Adipose tissue (tissue), 3 donors: Measurements from ENCODE around the gene SLC9A4. TPM values are rescaled to one million over a fixed set of nuclear protein-coding genes. Genes with fewer than 3 reads are reported as not detected.

Source experiments
- H3K27ac ChIP-seq: one replicate; pipeline ENCODE4 v1.5.1; 2013; ENCODE audit warnings: low read depth, low read length
- WGBS, 3 donors: extraction: QIAGEN DNeasy Blood & Tissue Kit; methylation state at CpG; one replicate each; pipeline ENCODE4 v1.1.7; 2013; 5-methylcytosine and 5-hydroxymethylcytosine counted together
- polyA plus RNA-seq, 3 donors: library from polyadenylated mRNA; stranded (reverse); fragments of 200-250 nt; gene quantifications; one replicate each; pipeline ENCODE4 v1.2.3, GENCODE V29; 2013
- donor health status: healthy with polysubstance abuse.
- donor health status: Bipolar disorder and iron deficiency.
- donor health status: healthy.

The SLC9A4 gene
- polyA plus RNA-seq, 3 donors: 0.01 to 1.8 (median 0.11) TPM

DNA sequence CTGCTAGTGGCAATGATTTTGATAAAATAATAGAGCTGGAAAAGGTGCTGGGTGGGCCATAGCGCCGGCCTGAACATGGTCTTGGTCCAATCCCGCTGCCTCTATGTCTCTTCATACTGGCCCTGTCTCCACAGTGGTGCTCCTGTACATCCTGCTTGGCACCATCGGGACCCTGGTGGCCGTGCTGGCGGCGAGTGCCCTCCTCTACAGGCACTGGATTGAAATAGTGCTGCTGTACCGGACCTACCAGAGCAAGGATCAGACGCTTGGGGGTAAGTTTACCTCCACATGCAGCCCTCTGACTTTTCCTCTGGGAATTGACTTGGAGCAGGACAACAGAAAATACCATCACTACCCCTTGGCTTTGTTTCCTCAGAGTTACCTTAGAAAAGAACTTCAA is 26.1 kb upstream of the SLC9A4 start:
- H3K27ac ChIP-seq: no peak overlapping the region
- WGBS, 3 donors: 87 to 95% (median 91%) methylated on average over 9 of the region's 9 CpGs

DNA sequence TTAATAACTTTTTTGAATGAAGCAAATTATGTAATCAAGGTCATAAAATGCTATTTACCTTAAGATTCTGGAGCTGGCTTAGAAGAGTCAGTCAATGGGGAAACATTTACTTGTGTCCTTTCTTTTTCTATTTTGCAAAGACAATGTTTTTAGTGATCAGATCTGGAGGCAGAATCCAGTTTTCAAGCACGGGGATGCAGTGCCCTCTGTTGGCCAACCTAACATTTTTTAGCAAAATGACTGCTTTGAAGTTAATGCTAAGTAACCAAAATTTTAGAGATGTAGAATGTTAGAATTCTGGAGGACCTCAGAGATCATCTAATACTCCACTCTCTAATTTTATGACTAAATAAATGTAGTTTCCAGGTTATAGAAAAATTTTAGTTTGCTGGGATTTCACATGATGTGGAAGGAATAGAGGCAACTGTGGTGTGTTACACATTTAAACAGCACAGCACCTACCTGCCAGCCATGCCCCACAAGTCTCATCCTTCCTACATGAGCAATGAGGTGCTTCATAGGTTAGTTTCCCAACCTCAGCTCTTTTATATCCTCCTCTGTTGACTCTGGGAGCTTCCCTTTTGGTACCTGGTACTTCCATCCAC is 23.6 kb upstream of the SLC9A4 start:
- 0 to 2% (median 0%) methylated on average over 1 of the region's 1 CpG for WGBS, 3 donors
- no peak overlapping the region for H3K27ac ChIP-seq

DNA sequence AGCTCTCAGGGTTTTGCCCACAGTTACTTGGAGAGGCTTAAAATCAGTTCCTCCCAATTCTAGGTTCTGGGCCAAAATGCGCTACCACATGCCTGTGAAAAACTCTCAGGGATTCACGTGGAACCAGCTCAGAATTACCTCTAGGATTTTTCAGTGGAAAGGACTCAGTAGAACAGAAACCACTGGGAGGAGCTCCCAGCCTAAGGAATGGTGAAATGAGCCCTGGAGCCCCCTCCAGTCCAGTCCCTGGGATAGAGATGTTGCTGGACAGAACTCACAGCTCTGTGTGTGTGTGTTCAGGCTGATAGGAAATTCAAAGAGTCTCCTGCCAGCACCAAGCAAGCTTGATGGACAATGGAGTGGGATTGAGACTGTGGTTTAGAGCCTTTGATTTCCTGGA is 21.1 kb upstream of the SLC9A4 start:
- H3K27ac ChIP-seq: no peak overlapping the region
- 75 to 81% (median 78%) methylated on average over 2 of the region's 2 CpGs for whole genome bisulfite sequencing, 3 donors

DNA sequence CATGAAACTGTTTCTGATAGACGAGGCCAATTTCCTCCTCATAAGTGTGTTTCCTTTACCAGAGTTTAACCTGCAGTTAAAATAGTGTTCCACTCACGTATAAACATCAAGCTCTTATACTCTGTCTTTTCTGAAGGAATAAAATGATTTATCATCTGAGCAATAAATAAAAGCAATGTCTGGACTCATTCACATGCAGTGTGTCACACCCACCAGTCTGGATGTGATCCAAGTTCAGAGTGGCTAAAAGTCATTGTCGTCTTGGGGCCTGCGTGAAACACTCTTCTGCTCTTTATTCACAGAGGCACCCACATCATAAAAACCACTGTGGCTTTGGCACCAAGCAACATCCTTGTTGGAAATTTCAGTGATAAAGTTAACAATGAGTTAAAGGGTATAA is 19.5 kb upstream of the SLC9A4 start:
- H3K27ac ChIP-seq: no peak overlapping the region
- 42 to 66% (median 48%) methylated on average over 4 of the region's 4 CpGs for WGBS, 3 donors

DNA sequence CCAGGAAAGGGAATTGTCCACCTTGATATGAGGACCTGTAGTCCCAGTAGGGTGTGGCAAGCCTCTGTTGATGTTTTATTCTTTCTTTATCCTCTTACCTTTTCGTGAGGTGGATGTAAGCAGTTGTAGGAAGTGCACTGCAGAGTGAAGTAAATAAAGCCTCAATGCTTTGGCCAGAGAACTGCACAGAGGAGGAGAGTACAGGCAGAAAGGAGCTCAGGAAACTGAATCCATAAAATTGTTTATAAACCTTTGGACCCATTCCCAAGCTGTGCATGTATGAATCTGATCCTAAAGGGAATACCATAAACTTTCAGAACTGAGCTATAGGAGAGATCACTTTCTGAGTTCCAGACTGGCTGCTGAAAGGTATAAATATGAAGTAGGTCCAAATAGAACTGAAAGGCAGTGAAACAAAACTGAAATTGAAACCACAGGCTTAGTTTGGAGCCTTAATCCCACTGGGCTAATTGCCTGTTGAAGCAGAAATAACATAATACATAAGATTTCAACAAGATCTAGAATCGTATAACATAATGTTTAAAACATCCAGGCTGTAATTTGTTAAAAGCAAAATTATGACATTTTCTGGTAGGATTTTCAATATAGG is 17.9 kb upstream of the SLC9A4 start:
- no peak overlapping the region for H3K27ac ChIP-seq
- 72 to 76% (median 76%) methylated on average over 2 of the region's 2 CpGs for WGBS, 3 donors

DNA sequence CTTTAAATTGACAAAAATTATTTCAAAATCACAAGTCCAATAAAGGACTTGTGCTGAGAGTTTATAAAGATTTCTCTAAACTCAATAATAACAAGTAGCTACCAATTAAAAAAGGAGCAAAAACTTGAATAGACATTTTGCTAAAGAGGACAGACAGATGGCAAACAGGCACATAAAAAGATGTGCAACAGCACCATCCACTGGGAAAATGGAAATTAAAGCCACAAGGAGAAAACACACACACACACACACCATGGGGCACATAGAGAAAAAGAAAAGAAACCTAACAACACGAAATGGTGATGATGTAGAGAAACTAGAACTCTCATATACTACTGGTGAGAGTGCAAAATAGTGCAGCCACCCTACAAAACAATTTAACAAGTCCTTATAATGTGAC is 12.6 kb upstream of the SLC9A4 start:
- H3K27ac ChIP-seq: no peak overlapping the region
- WGBS, 3 donors: 76 to 94% (median 80%) methylated on average over 1 of the region's 1 CpG

DNA sequence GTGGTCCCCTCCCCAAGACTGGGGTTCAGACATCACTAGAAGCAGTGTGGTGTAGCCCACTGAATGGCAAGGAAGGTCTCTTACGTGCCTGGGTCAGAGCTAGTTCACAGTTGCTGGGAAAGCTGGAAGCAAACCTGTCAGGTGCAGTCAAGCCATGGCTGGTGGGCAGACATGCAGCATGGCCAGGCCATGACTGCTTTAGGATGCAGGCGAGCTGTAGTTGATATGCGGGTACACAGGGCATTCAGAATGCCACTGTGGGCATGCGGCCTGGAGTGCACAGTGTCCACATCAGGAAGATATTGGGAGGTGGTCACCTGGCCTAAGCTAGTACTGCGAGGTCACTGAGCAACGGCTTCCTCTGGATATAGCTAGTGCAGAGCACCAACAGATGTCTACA is 11.8 kb upstream of the SLC9A4 start:
- H3K27ac ChIP-seq: no peak overlapping the region
- WGBS, 3 donors: 79 to 91% (median 90%) methylated on average over 6 of the region's 6 CpGs

DNA sequence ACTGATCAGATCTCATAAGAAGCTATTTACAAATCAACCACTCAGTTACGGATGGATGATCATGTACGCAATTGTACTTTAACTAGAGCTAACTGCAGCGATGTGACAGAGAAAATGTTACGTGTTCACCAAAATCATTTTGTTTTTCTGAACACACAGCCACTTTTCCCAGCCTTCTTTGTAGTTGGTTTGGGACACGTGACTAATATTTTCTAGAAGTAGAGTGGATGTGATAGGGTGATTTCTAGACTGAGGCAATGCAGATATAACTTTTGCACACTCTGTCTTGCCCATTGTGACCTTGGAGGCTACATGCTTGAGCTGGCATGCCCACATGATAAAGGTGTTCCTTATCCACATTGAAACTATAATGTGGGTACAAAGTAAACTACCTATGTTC is 9.9 kb upstream of the SLC9A4 start:
- no peak overlapping the region for H3K27ac ChIP-seq
- WGBS, 3 donors: 86 to 93% (median 89%) methylated on average over 5 of the region's 5 CpGs

DNA sequence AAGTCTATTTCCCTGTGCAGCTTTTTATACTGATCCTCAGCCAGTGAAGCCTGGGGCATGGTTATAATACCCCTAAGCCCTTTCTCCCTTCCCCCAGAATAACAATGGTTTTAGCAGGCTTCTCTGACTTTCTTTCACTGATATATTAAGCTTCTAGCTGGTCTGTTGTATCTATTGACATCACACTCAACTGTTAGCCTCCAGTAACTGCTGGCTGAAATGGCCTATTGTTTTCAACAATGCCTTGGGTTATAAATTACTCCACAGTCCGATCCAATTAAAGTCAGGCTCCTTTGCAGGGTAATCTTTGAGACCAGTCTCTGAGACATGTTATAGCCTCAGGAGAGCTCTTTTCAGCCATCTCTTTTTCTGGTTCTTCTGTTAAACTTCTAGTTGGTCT is 2.9 kb upstream of the SLC9A4 start:
- no peak overlapping the region for H3K27ac ChIP-seq
- 73 to 86% (median 77%) methylated on average over 1 of the region's 1 CpG for WGBS, 3 donors

DNA sequence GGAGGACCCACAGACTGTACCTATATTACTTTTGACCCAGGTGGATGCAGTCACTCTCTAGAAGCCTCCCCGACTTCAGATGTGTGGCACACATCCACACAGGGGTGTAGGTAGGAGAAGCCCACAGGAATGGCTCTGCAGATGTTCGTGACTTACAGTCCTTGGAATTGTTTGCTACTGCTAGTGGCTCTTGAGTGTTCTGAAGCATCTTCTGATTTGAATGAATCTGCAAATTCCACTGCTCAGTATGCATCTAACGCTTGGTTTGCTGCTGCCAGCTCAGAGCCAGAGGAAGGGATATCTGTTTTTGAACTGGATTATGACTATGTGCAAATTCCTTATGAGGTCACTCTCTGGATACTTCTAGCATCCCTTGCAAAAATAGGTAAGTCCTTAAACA is 605 bp downstream of the SLC9A4 start:
- H3K27ac ChIP-seq: no peak overlapping the region
- 77 to 78% (median 78%) methylated on average over 3 of the region's 3 CpGs for WGBS, 3 donors

DNA sequence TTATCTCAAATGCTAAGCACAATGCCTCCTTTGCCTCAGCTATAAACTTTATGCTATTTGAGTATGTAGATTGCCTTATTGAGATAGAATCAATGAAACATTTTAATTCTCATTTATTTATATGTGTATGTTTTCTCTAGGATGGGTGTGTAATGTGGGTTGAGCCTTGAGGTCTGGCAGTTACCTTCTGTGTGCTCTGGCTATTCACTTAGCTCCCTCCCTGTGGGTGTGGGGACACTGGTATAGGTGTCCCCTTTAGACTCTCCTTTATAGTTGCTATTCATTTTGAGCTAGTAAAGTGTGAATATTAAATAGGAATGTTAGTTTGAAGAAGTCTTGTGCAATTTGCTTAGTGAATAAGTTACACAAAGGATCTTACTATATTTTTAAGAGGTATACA is 1.8 kb downstream of the SLC9A4 start:
- no peak overlapping the region for H3K27ac ChIP-seq

DNA sequence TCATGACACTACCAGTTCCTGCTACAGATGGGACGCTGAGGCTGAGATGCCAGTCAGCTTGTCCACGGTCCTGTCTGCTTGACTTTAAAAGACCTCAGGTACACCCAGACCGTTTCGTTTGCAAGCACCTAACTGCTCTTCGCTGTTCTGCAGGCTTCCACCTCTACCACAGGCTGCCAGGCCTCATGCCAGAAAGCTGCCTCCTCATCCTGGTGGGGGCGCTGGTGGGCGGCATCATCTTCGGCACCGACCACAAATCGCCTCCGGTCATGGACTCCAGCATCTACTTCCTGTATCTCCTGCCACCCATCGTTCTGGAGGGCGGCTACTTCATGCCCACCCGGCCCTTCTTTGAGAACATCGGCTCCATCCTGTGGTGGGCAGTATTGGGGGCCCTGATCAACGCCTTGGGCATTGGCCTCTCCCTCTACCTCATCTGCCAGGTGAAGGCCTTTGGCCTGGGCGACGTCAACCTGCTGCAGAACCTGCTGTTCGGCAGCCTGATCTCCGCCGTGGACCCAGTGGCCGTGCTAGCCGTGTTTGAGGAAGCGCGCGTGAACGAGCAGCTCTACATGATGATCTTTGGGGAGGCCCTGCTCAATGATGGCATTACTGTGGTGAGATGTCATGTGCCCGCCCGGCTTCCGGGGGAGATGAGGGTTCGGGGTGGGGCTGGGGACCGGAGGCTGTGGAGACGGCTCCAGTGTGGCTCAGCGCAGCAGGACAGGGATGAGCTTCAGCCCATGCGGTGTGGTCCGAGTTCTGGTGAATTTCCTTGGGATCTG is 5.9 kb downstream of the SLC9A4 start:
- WGBS, 3 donors: 85 to 90% (median 90%) methylated on average over 36 of the region's 36 CpGs

DNA sequence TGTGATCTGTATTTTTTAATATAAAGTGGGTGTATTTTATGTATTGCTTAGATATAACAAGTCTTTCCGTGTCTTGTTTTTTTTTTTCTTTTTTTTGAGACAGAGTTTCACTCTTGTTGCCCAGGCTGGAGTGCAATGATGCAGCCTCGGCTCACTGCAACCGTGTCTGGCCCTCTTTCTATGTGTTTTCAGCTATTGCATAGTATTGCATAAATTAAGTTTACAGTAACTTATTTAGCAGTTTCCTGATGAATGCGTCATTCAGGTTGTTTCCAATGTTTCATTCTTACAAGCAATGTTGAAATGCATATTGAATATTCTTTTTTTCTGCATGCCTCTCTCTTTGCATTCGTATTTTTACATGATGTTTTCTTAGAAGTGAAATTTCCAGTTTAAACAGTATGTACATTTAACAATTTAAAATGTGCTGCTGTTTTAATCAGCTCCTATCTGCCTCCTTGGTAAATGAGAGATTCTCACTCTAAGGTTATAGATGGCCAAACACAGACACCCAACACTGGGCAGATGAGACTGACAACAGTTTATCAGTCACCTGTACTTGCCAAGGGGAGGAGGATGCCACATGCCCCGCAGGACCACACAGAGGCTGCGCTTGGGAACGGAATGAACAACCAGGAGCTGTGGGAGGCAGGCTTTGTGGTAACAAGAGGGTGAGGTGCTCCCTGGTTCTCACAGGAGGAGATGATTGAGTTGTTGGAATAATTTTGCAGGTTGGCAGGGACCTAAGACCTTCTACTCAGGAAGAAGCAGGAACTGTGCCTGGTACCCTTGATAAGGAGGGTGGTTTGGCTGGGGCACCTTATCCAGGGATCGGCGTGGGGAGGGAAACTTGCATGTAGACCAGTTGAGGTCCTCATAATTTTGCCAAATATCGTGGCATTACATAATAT is 7.5 kb downstream of the SLC9A4 start:
- 63 to 79% (median 64%) methylated on average over 11 of the region's 11 CpGs for WGBS, 3 donors
- H3K27ac ChIP-seq: no peak overlapping the region

More for the DNA sequence above, 5.9 kb downstream of the SLC9A4 start:
- no peak overlapping the region for H3K27ac ChIP-seq

DNA sequence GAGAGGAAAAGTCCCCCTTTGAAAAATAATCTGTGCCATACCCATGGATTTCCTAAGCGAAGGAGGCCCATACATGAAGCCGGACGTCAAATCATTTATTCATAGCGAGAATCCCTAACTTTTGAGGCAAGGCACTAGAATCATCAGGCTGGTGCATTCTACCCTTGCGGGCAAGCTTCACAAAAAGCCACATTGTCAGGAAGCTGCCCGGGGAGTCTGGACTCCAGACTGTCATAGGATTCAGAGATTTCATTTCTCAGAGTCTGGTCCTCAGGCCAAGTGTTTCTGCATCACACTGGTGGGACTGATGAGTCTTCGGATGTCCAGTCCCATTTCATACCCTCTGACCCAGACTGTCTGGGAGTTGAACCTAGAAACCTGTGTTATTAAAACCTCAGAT is 8.9 kb downstream of the SLC9A4 start:
- WGBS, 3 donors: 77 to 80% (median 79%) methylated on average over 7 of the region's 7 CpGs

DNA sequence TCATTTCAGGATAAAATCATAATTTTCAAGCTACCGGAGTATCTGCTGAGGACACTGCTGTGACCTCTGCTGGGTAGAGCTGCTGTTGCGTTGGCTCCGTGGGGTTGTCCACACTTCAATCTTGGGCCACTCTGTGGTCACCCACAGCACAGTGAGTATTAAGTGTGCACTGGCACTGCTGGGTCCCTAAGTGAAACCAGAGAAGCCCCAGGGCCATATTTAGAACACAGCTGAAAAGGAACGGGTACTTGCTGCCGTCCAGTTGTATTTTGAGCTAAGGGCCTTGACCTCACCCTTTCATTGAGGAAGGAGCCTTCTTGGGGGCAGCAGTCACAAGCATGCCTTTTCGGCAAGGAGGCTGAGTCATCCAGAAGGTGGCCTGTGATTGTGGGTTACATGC is 10.1 kb downstream of the SLC9A4 start:
- no peak overlapping the region for H3K27ac ChIP-seq
- WGBS, 3 donors: 87 to 89% (median 88%) methylated on average over 6 of the region's 6 CpGs

More for the DNA sequence above, 8.9 kb downstream of the SLC9A4 start:
- H3K27ac ChIP-seq: no peak overlapping the region

DNA sequence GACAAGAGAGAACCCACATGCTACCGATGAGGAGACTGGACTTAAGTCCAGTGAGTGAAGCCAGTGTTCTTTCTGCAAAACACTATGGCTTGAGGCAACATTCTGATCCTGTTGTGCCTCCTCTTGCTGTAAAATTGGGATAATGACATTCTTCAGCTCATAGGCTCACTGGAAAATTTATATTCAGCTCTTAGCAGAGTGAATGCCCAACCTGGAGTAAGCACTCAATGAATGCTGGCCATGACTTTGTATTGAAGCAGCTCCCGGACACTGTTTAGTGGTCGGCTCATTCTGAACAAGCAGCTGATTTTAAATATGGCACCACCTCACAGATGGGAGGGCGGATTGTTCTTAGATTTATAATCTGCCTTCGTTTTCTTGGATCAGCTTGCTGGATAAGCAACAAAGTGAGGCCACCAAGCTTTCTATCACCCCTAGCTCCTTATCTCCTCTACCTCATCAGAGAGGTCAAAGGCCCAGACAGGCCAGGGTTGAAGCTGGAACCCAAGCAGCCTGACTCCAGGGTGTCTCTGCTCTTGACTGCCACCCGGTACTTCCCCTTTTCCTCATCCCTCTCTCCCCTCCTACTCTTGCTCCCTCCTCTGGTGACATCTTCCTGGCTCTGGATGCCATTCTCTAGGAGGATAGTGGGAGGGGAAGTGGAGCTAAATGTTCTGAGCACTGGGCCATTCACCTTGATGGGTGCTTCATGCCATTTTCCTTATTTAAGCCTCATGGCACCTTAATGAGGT is 11.5 kb downstream of the SLC9A4 start:
- 80 to 83% (median 82%) methylated on average over 6 of the region's 6 CpGs for WGBS, 3 donors

DNA sequence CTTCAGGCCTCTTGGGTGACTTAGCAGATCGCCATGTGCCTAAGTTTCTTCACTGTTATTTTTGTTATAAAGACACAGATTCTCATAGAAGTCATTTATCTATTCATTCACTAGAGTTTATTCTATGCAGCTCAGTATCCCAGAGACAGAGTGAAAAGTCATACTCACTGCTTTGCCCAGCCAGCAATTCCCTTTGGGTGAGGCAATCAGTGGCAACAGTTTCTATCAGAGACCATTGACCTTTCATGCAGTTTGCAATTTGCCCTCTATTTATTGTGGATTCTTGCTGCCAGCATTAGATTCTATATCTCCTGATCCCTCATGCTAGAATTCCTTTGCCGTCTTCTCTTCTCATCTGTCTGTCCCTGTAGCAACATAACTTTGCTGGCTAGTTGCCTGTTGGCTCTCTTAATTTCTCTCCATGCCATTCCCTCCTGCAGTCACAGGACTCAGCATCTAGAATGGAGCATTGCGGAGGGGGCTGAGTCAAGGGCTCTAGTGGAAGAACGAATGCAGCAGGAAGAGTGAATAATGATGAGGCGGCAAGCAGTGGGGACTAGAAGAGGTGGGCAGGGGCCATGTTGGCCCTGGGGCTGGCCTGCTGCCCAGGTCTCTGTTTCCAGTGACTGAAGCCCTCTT is 12.2 kb downstream of the SLC9A4 start:
- WGBS, 3 donors: 60 to 74% (median 72%) methylated on average over 5 of the region's 5 CpGs
- H3K27ac ChIP-seq: no peak overlapping the region

More for the DNA sequence above, 11.5 kb downstream of the SLC9A4 start:
- no peak overlapping the region for H3K27ac ChIP-seq
